Kidney (tissue), 14 donors: ENCODE data around the gene PRAMEF9. TPM values are rescaled to one million over a fixed set of nuclear protein-coding genes. Genes with fewer than 3 reads are reported as not detected.
"Not testable (repeated sequence)": the region's sequence is repeated elsewhere in the genome, so short reads cannot be mapped to it uniquely, and the experiment has no call there.

Experiments
- DNase-seq, 5 donors: peaks; one replicate each; pipeline ENCODE4 v3.0.0-alpha.2; 2013 to 2020
- FAIRE-seq: peaks from 2 replicates; lab custom pipeline; 2012; peaks lifted over from hg19 to GRCh38; lab: Jason Lieb, UNC
- H3K27ac ChIP-seq, 2 donors: one replicate each; pipeline ENCODE4 v1.7.0; 2013; ENCODE audit warnings: low read depth in 2 of 2, low read length in 2 of 2, inconsistent platforms in 1 of 2
- H3K27me3 ChIP-seq: one replicate; pipeline ENCODE4 v1.7.1; 2013; ENCODE audit warnings: low read length, inconsistent platforms; ENCODE audit not compliant: control insufficient read depth, insufficient read depth
- H3K36me3 ChIP-seq, 3 donors: one replicate each; pipeline versions ENCODE4 v1.7.0 to v1.7.1; 2013; ENCODE audit warnings: low read length in 3 of 3, control low read depth in 1 of 3, inconsistent platforms in 1 of 3; ENCODE audit not compliant: insufficient read depth in 3 of 3, control insufficient read depth in 2 of 3
- H3K4me1 ChIP-seq, 3 donors: one replicate each; pipeline versions ENCODE4 v1.7.0 to v1.7.1; 2013; ENCODE audit warnings: low read length in 3 of 3, inconsistent platforms in 1 of 3, low read depth in 1 of 3; ENCODE audit not compliant: control insufficient read depth in 2 of 3, insufficient read depth in 2 of 3
- H3K4me3 ChIP-seq, 3 donors: one replicate each; pipeline versions ENCODE4 v1.7.0 to v1.8.1; 2013; ENCODE audit warnings: low read length in 3 of 3, control low read depth in 1 of 3, inconsistent platforms in 1 of 3
- H3K9ac ChIP-seq, 3 donors: one replicate each; pipeline versions ENCODE4 v1.7.0 to v1.7.1; 2013; ENCODE audit warnings: low read length in 3 of 3, control low read depth in 1 of 3, inconsistent platforms in 1 of 3
- H3K9me3 ChIP-seq, 3 donors: one replicate each; pipeline versions ENCODE4 v1.7.0 to v1.7.1; 2013; ENCODE audit warnings: low read length in 3 of 3, control low read depth in 1 of 3, inconsistent platforms in 1 of 3; ENCODE audit not compliant: control insufficient read depth in 2 of 3, insufficient read depth in 1 of 3
- CTCF ChIP-seq: IDR thresholded peaks from 3 replicates; pipeline ENCODE4 v1.5.1; 2012; ENCODE audit warnings: mild to moderate bottlenecking, moderate library complexity, borderline replicate concordance; ENCODE audit not compliant: insufficient read depth; ENCODE audit errors: extremely low read depth
- intact Hi-C: fragments of 100-400 bp; cut with DNase I; formaldehyde crosslinking; loops from one replicate; pipeline ENCODE4 v1.11.1; 2022
- polyA plus RNA-seq: library from polyadenylated mRNA; stranded (reverse); fragments of 350-450 nt; fragmentation: Illumina TruSeq; extraction: RNeasy Lipid Tissue Mini Kit (QIAGEN cat#74804); gene quantifications from one replicate; pipeline ENCODE4 v1.2.3, GENCODE V29; 2014; ENCODE audit warnings: low read depth, low replicate concordance; ENCODE audit not compliant: insufficient read depth
- total RNA-seq: library from RNA; stranded (reverse); fragmentation: NEBNext Ultra II Directional; extraction: Animal tissue kit (Norgen Biotek cat#: 25700); gene quantifications from one replicate; pipeline ENCODE4 v1.2.1, GENCODE V29; 2021
- donor health status: control.
- donor health status: control.
- donor health status: control.
- donor health status: control.
- donor health status: control.
- donor health status: DM: yes; HTN: yes; CAD: no.
- donor health status: Normal renal cell carcinoma (clear cell type).

The PRAMEF9 gene
- total and polyA plus RNA-seq, 2 donors from 2014 or later = not detected

GRCh38 chr1:13224480-13225060 is 52.9 kb downstream of the PRAMEF9 start:
- Histone ChIP-seq H3K9ac (no peak overlapping the region), H3K4me1 (no peaks in the 10 kb centered on the region), H3K4me3 (no peak overlapping the region), H3K27me3 (no peaks in the 10 kb centered on the region), H3K27ac (no peak overlapping the region), H3K36me3 (no peaks in the 10 kb centered on the region), H3K9me3 (no peaks in the 10 kb centered on the region)
- intact Hi-C loops = no loop called here
- FAIRE-seq (no peak), DNase-seq (no peak)
- TF ChIP-seq CTCF = no peak

GRCh38 chr1:13225675-13226204 is 54.1 kb downstream of the PRAMEF9 start, which contains the start of gene PRAMEF18:
PRAMEF18 (minus strand) TSS chr1:13226154; CDS start chr1:13226106, 48 bp downstream.
- intact Hi-C loops, H3K9ac ChIP-seq, H3K36me3 ChIP-seq, FAIRE-seq, H3K4me3 ChIP-seq, H3K9me3 ChIP-seq, H3K27me3 ChIP-seq, H3K4me1 ChIP-seq, H3K27ac ChIP-seq: not testable (repeated sequence)
- peak in 1 of 5 donors; percentile 51 for DNase-seq

- H3K27ac ChIP-seq, H3K9ac ChIP-seq, FAIRE-seq, DNase-seq, H3K4me1 ChIP-seq, H3K27me3 ChIP-seq, H3K36me3 ChIP-seq, intact Hi-C loops, H3K9me3 ChIP-seq, H3K4me3 ChIP-seq: not testable (repeated sequence)
Observed at GRCh38 chr1:13227271-13228055, 55.8 kb downstream of the PRAMEF9 start.

GRCh38 chr1:13228343-13228781 is 56.7 kb downstream of the PRAMEF9 start:
- Histone ChIP-seq H3K4me1 (no peaks in the 10 kb centered on the region), H3K27ac (no peak overlapping the region), H3K9ac (no peak overlapping the region), H3K27me3 (no peaks in the 10 kb centered on the region), H3K4me3 (no peak overlapping the region), H3K36me3 (no peaks in the 10 kb centered on the region), H3K9me3 (no peaks in the 10 kb centered on the region)
- FAIRE-seq = no peak
- peak in 2 of 5 donors; percentile 4 to 21 for DNase-seq
- TF ChIP-seq CTCF = peak; percentile 26
- intact Hi-C loops = no loop called here

Other genes with a start within 250 kb of the PRAMEF9 start
- not detected for gene PRAMEF6, start 224.3 kb upstream of the PRAMEF9 start, total RNA-seq
- not detected for gene PRAMEF6, start 224.3 kb upstream of the PRAMEF9 start, polyA plus RNA-seq
- gene PRAMEF27, start 115.3 kb upstream of the PRAMEF9 start, total RNA-seq = not detected
- not detected for gene PRAMEF27, start 115.3 kb upstream of the PRAMEF9 start, polyA plus RNA-seq
- gene HNRNPCL3, start 111.1 kb upstream of the PRAMEF9 start, total RNA-seq = not detected
- not detected for gene HNRNPCL3, start 111.1 kb upstream of the PRAMEF9 start, polyA plus RNA-seq
- gene PRAMEF25, start 101.1 kb upstream of the PRAMEF9 start, total RNA-seq = not detected
- gene PRAMEF25, start 101.1 kb upstream of the PRAMEF9 start, polyA plus RNA-seq = not detected
- not detected for gene HNRNPCL2, start 55.0 kb upstream of the PRAMEF9 start, total RNA-seq
- not detected for gene HNRNPCL2, start 55.0 kb upstream of the PRAMEF9 start, polyA plus RNA-seq
- not detected for gene PRAMEF26, start 15.8 kb upstream of the PRAMEF9 start, total RNA-seq
- gene PRAMEF26, start 15.8 kb upstream of the PRAMEF9 start, polyA plus RNA-seq = not detected
- not detected for gene HNRNPCL4, start 6.2 kb upstream of the PRAMEF9 start, total RNA-seq
- not detected for gene HNRNPCL4, start 6.2 kb upstream of the PRAMEF9 start, polyA plus RNA-seq
- not detected for gene PRAMEF13, start 29.6 kb downstream of the PRAMEF9 start, total RNA-seq
- not detected for gene PRAMEF13, start 29.6 kb downstream of the PRAMEF9 start, polyA plus RNA-seq
- gene PRAMEF18, start 54.3 kb downstream of the PRAMEF9 start, total RNA-seq = not detected
- not detected for gene PRAMEF18, start 54.3 kb downstream of the PRAMEF9 start, polyA plus RNA-seq
- gene PRAMEF5, start 82.3 kb downstream of the PRAMEF9 start, total RNA-seq = not detected
- not detected for gene PRAMEF5, start 82.3 kb downstream of the PRAMEF9 start, polyA plus RNA-seq
- not detected for gene PRAMEF8, start 113.3 kb downstream of the PRAMEF9 start, total RNA-seq
- gene PRAMEF8, start 113.3 kb downstream of the PRAMEF9 start, polyA plus RNA-seq = not detected
- not detected for gene PRAMEF33, start 131.7 kb downstream of the PRAMEF9 start, total RNA-seq
- not detected for gene PRAMEF33, start 131.7 kb downstream of the PRAMEF9 start, polyA plus RNA-seq
- gene PRAMEF15, start 143.7 kb downstream of the PRAMEF9 start, total RNA-seq = not detected
- not detected for gene PRAMEF15, start 143.7 kb downstream of the PRAMEF9 start, polyA plus RNA-seq
- not detected for gene PRAMEF14, start 175.3 kb downstream of the PRAMEF9 start, total RNA-seq
- not detected for gene PRAMEF14, start 175.3 kb downstream of the PRAMEF9 start, polyA plus RNA-seq
- gene PRAMEF19, start 200.1 kb downstream of the PRAMEF9 start, total RNA-seq = not detected
- gene PRAMEF19, start 200.1 kb downstream of the PRAMEF9 start, polyA plus RNA-seq = not detected
- gene PRAMEF17, start 217.8 kb downstream of the PRAMEF9 start, total RNA-seq = not detected
- not detected for gene PRAMEF17, start 217.8 kb downstream of the PRAMEF9 start, polyA plus RNA-seq
- gene PRAMEF20, start 238.6 kb downstream of the PRAMEF9 start, total RNA-seq = not detected
- not detected for gene PRAMEF20, start 238.6 kb downstream of the PRAMEF9 start, polyA plus RNA-seq